ENCODE data around the gene GLRX. TPM values are rescaled to one million over a fixed set of nuclear protein-coding genes. Genes with fewer than 3 reads are reported as not detected.

Gene GLRX
- total and polyA plus RNA-seq, 10 of the 15 experiments (the other 5 are each of a cell fraction or from before 2014, with no cell fraction given) = 63.0 to 366 (median 186) TPM

DNA sequence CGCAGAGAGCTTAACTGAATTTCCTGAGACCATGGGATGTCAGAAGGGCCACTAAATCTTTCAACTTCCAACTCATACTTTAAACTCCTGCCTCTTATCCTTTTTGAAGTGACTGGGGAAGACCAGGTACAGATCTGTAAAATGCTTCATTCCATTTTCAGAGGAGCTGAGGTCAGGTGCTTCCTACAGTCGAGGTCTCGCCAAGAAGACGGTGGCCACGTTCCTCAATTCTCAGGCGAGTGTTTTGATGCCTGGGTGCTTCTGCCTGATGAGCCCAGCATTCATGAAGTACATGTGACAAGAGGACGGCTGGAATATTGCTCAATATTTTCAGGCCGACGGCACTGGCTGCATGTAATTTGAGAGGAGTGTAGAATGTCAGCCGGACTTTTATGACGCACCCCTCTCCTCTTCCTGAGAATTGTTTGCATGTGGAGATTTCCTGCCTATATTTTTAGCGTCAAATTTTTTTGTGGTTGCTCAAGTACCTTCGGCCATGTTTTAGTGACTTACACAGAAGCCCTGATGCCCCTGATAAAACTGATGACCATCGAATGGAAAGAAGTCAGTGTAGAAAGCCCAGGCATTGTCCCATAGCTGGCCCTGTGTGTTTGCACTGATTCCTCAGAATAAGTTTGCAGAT is 38.8 kb upstream of the GLRX start:
- H2AFZ ChIP-seq (ENCODE audit: control insufficient read depth, low read depth, low read length) = peak overlapping the region; percentile 81
- FAIRE-seq (no peak), ATAC-seq (no peak), DNase-seq (ENCODE audit: low read depth, low spot score) (no peak)
- H3K9me3 ChIP-seq (replicated peaks; ENCODE audit: control insufficient read depth, insufficient read depth, low read length) = no peaks in the 10 kb centered on the region; the same call in 2 of the 3 replicates
- RAD21 ChIA-PET (ENCODE audit: unreplicated experiment) = interaction anchor here (0.7 to 13.6 kb wide), 12 partner anchors 8 to 741 kb away, joined by 3 to 182 read pairs (median 6); no protein-coding TSS in a partner anchor
- no peaks in the 10 kb centered on the region for H3K36me3 ChIP-seq (ENCODE audit: control insufficient read depth in 2 of 2, insufficient read depth in 2 of 2, low read length in 1 of 2)
- H3K9ac ChIP-seq (ENCODE audit: control insufficient read depth, insufficient read depth, low read length) = no peak overlapping the region
- POLR2A ChIA-PET = interaction anchor here (1.2 to 3.3 kb wide), 3 partner anchors 9 to 87 kb away, joined by 3 to 13 read pairs (median 5); no protein-coding TSS in a partner anchor
- SMC1A ChIA-PET (ENCODE audit: uncharacterized antibody, unreplicated experiment) = interaction anchor here (0.5 to 18.3 kb wide), 26 partner anchors 8 to 477 kb away, joined by 3 to 289 read pairs (median 4); no protein-coding TSS in a partner anchor
- WGBS (ENCODE audit: insufficient coverage, insufficient replicate concordance, low lambda C conversion rate, missing lambda C conversion rate) = 12% methylated on average over 14 of the region's 14 CpGs
- peaks cover 22% of the 10 kb centered on the region for H3K4me1 ChIP-seq (ENCODE audit: control insufficient read depth, insufficient read depth, low read length)
- intact Hi-C loops (cut with micrococcal nuclease; ENCODE audit: unreplicated experiment) = no loop called here
- no peaks in the 10 kb centered on the region for H3K27me3 ChIP-seq (replicated peaks in 1 of 2; ENCODE audit: control insufficient read depth in 2 of 2, insufficient read depth in 2 of 2, low read length in 1 of 2)
- H3K4me2 ChIP-seq (ENCODE audit: control insufficient read depth, insufficient read depth) = peak overlapping the region; percentile 79
- no peak overlapping the region for H3K27ac ChIP-seq (ENCODE audit: control insufficient read depth, insufficient read depth)
- CTCF ChIA-PET = interaction anchor here (0.8 to 20.1 kb wide), 19 partner anchors 9 to 744 kb away, joined by 3 to 360 read pairs (median 4); no protein-coding TSS in a partner anchor
- H3K79me2 ChIP-seq (ENCODE audit: control insufficient read depth, insufficient read depth, low read length) = no peaks in the 10 kb centered on the region
- in situ Hi-C loops (cut with MboI) = loop anchor here (5.0 kb wide), 1 partner anchor 96 kb away; no protein-coding TSS in a partner anchor
- H3K4me3 ChIP-seq = peak overlapping the region; percentile 27; the same call in 1 of the 2 replicates
- no peaks in the 10 kb centered on the region for H4K20me1 ChIP-seq (ENCODE audit: control insufficient read depth, insufficient read depth)
- BruUV-seq (replicated peaks) = no TSS peak
- TF ChIP-seq GABPA (IDR thresholded peaks at IDR 0.05; ENCODE audit: low read depth) = no peak
- TF ChIP-seq ZNF274 (IDR thresholded peaks at IDR 0.05; ENCODE audit: insufficient read depth, insufficient read length) = no peak
- TF ChIP-seq SREBF2 (IDR thresholded peaks at IDR 0.05; ENCODE audit: low read length) = no peak
- no peak for TF ChIP-seq BHLHE40 (IDR thresholded peaks at IDR 0.05; ENCODE audit: borderline replicate concordance in 1 of 2, low read depth in 2 of 2, low read length in 1 of 2)
- TF ChIP-seq ETV6 (conservative IDR thresholded peaks at IDR 0.05 in 1 of 2, IDR thresholded peaks at IDR 0.05 in 1 of 2; ENCODE audit: borderline replicate concordance in 1 of 2, low read depth in 1 of 2) = no peak
- TF ChIP-seq YY1 (IDR thresholded peaks at IDR 0.05; ENCODE audit: low read depth, low read length) = no peak
- TF ChIP-seq NR2C2 (IDR thresholded peaks at IDR 0.05; ENCODE audit: borderline replicate concordance, control insufficient read depth, insufficient read length, low read depth) = no peak
- TF ChIP-seq MTA2 (IDR thresholded peaks at IDR 0.05; ENCODE audit: low read depth) = no peak
- TF ChIP-seq E4F1 (IDR thresholded peaks at IDR 0.05; ENCODE audit: borderline replicate concordance, partially characterized antibody) = no peak
- no peak for TF ChIP-seq BACH1 (IDR thresholded peaks at IDR 0.05; ENCODE audit: borderline replicate concordance)
- TF ChIP-seq IKZF2 (IDR thresholded peaks at IDR 0.05) = no peak
- TF ChIP-seq TCF3 (IDR thresholded peaks at IDR 0.05; ENCODE audit: borderline replicate concordance, insufficient read depth, low read depth, low read length) = no peak
- TF ChIP-seq ZBTB11 (CRISPR knock-in tag; IDR thresholded peaks at IDR 0.05) = no peak
